GM21381 (cell line): ENCODE results near the gene VWA3B.
"Not testable (repeated sequence)": the region's sequence is repeated elsewhere in the genome, so short reads cannot be mapped to it uniquely, and the experiment has no call there.

Experiments used
- ATAC-seq: cut with Tn5 transposase; IDR thresholded peaks from one replicate; pipeline ENCODE4 v1.9.1; 2021; ENCODE audit warnings: mild to moderate bottlenecking, moderate library complexity; ENCODE audit not compliant: unreplicated experiment

The VWA3B gene

GRCh38 chr2:98293931-98294687 is 207.1 kb downstream of the VWA3B start:
- ATAC-seq, result no peak

- ATAC-seq, result no peak
Observed at GRCh38 chr2:98294711-98295110, 207.7 kb downstream of the VWA3B start.

DNA sequence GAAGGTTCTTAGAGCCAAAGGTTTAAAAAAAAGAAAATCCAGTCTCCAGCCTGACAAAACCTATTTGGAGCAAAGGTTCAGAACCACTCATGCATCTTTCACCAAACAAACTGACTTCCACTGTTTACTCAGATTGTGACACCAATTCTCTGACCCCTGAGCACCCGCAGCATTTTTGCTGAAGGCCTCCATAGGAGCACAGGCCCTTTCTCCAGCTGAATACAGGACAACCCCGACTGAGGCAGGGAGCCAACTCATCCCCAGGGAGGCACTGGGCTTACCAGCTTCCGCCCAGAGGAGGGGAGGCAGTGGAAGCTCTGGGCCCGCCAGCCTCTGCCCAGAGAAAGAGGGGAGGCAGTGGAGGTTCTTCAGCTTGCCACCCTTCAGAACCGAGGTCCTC is 208.3 kb downstream of the VWA3B start:
- no peak for ATAC-seq

- no peak for ATAC-seq
Observed at GRCh38 chr2:98295721-98296414, 208.9 kb downstream of the VWA3B start.

DNA sequence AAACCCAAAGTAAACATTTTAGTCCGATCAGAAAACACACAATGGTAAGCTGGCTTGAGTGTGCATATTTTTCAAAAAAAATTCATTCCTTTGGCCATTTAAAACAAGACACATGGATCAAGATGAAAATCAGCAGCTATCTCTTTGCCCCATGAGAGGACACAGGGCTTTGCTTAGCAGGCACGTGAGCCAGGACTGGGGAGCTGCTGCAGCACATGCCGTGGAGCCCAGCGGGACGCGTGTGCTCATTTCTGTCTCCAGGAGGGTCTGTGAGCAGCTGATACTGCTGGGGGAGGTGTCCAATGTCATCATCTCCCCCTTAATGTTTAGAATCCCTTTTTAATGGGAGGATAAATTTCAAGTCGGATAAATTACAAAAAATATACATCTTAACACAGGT is 209.5 kb downstream of the VWA3B start:
- ATAC-seq, result no peak

GRCh38 chr2:98297817-98298682 is 211.1 kb downstream of the VWA3B start:
- ATAC-seq, result no peak

GRCh38 chr2:98298683-98299164 is 211.8 kb downstream of the VWA3B start:
- ATAC-seq, result no peak

DNA sequence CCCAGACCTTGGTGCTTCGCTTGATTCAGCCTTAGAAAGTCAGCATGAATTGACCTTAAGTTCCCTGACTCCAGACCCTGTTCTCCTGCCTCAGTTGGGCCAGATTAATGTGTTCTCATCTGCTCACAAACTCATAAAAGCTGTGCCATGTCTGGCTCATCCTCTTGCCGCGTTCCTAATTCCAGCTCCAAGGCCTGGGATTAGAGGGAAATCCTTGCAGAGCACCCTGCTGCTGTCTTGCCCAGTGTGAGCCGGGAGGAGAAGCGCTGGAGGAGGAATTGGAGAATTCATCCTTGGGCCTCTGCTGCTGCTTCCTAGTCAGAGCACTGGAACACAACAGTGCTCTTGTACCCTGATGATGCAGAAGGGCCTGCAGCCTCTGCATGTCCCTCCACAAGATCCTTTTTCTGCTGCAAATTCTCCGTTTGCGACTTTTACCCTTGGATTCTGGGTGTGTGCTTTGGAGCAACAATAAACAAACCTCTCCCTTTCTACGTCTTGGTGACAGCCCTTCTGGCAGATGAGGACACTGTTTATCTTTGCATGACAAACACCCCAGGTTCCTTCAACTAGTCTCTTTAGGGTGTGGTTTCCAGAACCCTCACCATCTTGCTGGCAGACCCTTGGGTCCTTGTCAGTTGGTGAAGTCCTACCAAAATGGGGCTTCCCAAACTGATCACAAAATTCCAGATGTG is 212.4 kb downstream of the VWA3B start:
- no peak for ATAC-seq

- ATAC-seq, result no peak
Observed at GRCh38 chr2:98300141-98300874, 213.3 kb downstream of the VWA3B start.

DNA sequence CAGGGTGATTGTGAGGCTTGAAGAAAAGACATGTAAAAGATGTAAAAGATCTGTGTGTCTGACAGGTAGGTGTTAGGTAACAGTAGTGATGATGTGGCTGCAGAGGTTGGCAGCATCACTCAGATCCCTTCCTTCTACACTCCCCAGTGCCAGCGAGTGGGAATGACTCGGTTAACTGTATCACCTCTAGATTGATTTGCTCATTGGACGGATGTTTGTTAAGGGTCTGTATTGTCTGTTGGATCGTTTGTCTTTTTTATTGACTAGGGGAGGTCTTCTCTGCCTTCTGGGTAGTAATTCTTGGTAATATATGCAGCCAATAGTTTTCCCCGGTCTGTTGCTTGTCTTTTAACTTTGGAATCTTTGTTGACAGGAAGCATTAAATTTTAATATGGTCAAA is 214.5 kb downstream of the VWA3B start:
- ATAC-seq, result no peak

DNA sequence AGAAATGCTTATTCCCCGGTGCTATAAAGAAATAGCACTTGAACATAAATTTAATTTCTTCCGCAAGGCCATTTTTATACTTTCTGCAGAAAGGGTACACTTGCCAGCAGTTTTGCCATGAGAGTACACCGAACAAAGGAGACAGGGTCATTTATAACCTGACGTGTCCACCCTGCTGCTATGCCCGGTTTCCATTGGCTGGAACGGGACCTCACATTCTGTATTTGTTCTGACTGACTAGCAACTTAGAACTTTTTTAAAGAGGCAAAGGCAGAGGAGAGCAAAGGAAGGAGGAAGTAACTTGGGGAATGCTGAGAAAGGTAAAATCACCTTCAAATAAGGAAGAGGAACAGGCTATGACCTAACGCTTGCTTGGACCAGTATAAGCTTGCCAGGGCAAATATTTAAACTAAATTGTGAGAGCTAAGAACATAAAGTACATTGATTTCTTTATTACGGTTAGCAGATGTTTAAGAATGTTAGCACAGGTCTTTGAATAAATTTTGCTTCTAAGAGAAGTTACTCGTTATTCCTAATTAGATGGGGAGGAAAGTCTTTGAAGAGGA is 220.2 kb downstream of the VWA3B start:
- not testable (repeated sequence) for ATAC-seq

GRCh38 chr2:98308068-98308467 is 221.1 kb downstream of the VWA3B start:
- no peak for ATAC-seq

GRCh38 chr2:98308532-98308931 is 221.6 kb downstream of the VWA3B start:
- ATAC-seq, result no peak

DNA sequence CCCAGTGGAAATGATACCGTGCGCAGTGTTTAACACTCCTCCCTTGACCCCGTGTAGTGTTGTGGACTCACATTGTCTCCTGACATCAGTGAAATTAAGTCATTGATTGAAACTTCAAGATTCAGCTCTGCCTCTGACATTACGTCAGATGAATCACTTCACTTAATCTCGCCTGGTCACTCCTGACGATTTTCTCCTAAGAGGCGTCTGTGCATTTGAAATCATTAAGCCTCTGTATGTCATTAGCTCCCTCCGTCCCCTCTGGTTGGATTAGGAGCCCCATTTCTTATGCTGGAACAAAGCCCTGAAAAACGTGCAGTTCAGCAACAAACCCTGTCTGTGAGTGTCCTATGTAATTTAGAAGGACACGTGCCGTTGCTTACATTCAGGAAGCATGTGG is 222.6 kb downstream of the VWA3B start:
- ATAC-seq, result no peak

- ATAC-seq, result no peak
Observed at GRCh38 chr2:98310010-98310409, 223.0 kb downstream of the VWA3B start.

GRCh38 chr2:98311090-98311489 is 224.1 kb downstream of the VWA3B start:
- no peak for ATAC-seq

DNA sequence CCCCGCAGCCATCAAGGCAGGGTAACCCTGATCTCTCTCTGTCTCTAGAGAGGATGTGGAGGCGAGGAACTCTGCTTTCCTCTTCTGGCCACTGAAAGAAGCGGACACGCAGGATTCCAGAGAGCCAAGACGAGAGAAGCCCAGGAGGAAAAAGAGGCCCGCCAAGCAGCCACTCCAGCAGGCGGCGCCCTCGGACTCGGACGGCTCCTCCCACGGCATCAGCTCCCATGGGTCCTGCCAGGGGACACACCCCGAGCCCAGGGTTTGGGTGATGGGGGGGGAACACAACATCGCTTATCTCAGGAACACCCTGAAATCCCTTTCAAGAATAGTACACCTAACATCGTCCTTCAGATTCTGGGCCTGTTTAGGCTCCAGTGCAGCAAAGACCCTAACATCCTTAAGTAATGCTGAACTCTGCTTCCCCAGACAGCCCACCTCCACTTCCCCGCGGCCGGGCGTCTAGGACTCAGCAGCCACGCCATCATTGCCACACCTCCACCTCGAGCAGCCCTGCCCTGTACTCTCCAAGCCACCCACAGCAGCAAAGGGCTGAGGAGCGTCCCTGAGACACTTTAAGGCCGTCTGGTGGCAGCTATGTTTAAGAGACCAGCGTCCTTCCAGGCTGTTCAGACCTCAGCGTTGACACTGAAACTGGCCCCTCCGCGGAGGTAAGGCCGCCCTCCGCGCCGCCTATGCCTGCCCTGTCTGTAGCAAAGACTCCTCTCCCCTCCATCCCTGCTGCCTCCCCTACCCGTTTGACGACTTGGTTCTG is 225.0 kb downstream of the VWA3B start:
- no peak for ATAC-seq

DNA sequence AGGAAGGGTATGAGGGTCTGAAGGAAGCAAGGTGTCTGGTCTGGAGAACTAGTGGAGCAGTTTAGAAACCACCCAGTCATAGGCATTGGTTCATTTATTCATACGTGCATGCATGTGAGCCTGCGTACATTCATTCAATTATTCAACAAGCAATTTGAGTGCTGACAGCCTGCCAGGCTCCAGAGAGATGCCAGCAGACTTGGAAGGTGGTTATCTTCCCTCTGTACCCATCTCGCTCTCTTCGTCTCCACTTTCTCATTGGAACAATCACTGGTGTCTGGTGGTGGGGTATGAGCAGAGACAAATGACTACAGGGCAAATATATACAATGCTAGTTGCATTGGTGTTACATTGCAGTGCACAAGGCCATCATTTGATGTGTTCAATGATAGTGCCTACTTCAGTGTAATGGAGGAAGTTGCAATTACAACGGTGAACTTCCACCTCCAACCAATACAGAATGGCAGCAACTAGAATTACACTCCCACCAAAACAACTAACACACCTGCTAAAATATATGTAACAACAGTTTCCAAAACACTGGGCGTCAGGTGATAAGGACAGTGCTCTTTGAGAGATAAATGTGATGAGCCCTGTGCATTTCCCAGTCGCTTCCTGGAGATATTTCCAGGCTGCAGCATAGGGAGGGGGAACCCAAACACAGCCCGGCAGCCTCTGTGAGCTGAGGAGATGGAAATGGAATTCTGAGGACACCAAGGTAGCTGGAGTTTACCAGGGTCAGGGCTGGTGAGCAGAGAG is 226.7 kb downstream of the VWA3B start:
- no peak for ATAC-seq
